Measurements from ENCODE around the gene MDK.
A peak's percentile ranks its signal among the peaks of the same experiment; 100 is the strongest.

MDK gene

GRCh38 chr11:46347637-46348311, 33.7 kb upstream of the MDK start:
- no peak for TF ChIP-seq CTCF (IDR thresholded peaks at IDR 0.05; ENCODE audit: borderline replicate concordance, control extremely low read depth, extremely low read depth, insufficient read depth, missing control alignments)
- in situ Hi-C loops (cut with MboI; ENCODE audit: low sequenced_read_pairs, unreplicated experiment): no loop called here
- no peak for DNase-seq (ENCODE audit: low spot score)

GRCh38 chr11:46348566-46349401, 32.7 kb upstream of the MDK start:
- in situ Hi-C loops (cut with MboI; ENCODE audit: low sequenced_read_pairs, unreplicated experiment): no loop called here
- DNase-seq (ENCODE audit: low spot score): no peak
- TF ChIP-seq CTCF (IDR thresholded peaks at IDR 0.05; ENCODE audit: borderline replicate concordance, control extremely low read depth, extremely low read depth, insufficient read depth, missing control alignments): no peak

GRCh38 chr11:46350695-46351094, 30.8 kb upstream of the MDK start:
- in situ Hi-C loops (cut with MboI; ENCODE audit: low sequenced_read_pairs, unreplicated experiment): no loop called here
- no peak for DNase-seq (ENCODE audit: low spot score)
- TF ChIP-seq CTCF (IDR thresholded peaks at IDR 0.05; ENCODE audit: borderline replicate concordance, control extremely low read depth, extremely low read depth, insufficient read depth, missing control alignments): no peak

- in situ Hi-C loops (cut with MboI; ENCODE audit: low sequenced_read_pairs, unreplicated experiment): no loop called here
These were observed 30.3 kb upstream of the MDK start for GRCh38 chr11:46351148-46351547.

GRCh38 chr11:46351606-46352005, 29.9 kb upstream of the MDK start:
- TF ChIP-seq CTCF (IDR thresholded peaks at IDR 0.05; ENCODE audit: borderline replicate concordance, control extremely low read depth, extremely low read depth, insufficient read depth, missing control alignments): no peak
- DNase-seq (ENCODE audit: low spot score): no peak
- in situ Hi-C loops (cut with MboI; ENCODE audit: low sequenced_read_pairs, unreplicated experiment): no loop called here

More at GRCh38 chr11:46351148-46351547, 30.3 kb upstream of the MDK start:
- TF ChIP-seq CTCF (IDR thresholded peaks at IDR 0.05; ENCODE audit: borderline replicate concordance, control extremely low read depth, extremely low read depth, insufficient read depth, missing control alignments): no peak
- no peak for DNase-seq (ENCODE audit: low spot score)

- peak; percentile 75 for DNase-seq (ENCODE audit: low spot score)
- TF ChIP-seq CTCF (IDR thresholded peaks at IDR 0.05; ENCODE audit: borderline replicate concordance, control extremely low read depth, extremely low read depth, insufficient read depth, missing control alignments): peak; percentile 93
- in situ Hi-C loops (cut with MboI; ENCODE audit: low sequenced_read_pairs, unreplicated experiment): no loop called here
These were observed 29.2 kb upstream of the MDK start for GRCh38 chr11:46352063-46352841.

Data from GM13976 (cell line).